Aorta (tissue), 5 donors: ENCODE measurements around the gene ANP32B. TPM values are rescaled to one million over a fixed set of nuclear protein-coding genes. Genes with fewer than 3 reads are reported as not detected.
A peak's percentile ranks its signal among the peaks of the same experiment; 100 is the strongest.
"Not testable (repeated sequence)": the region's sequence is repeated elsewhere in the genome, so short reads cannot be mapped to it uniquely, and the experiment has no call there.

ENCODE experiments used
- ATAC-seq: fragments of 200-7000 bp; cut with Tn5 transposase; one replicate; pipeline ENCODE4 v1.9.1; 2022; ENCODE audit warnings: moderate library complexity; ENCODE audit not compliant: low FRiP score
- DNase-seq, 2 donors: peaks; one replicate each; pipeline ENCODE4 v3.0.0-alpha.2; 2020
- H3K27ac ChIP-seq, 2 donors: one replicate each; pipeline ENCODE4 v1.5.1; 2013; ENCODE audit warnings: low read length in 2 of 2, mild to moderate bottlenecking in 2 of 2, moderate library complexity in 2 of 2, control low read depth in 1 of 2, inconsistent platforms in 1 of 2, low read depth in 1 of 2
- H3K27me3 ChIP-seq, 2 donors: one replicate each; pipeline ENCODE4 v1.6.1; 2013; ENCODE audit warnings: control low read depth in 1 of 2, low read length in 1 of 2, mild to moderate bottlenecking in 1 of 2, moderate library complexity in 1 of 2; ENCODE audit not compliant: insufficient read depth in 2 of 2, control insufficient read depth in 1 of 2
- H3K36me3 ChIP-seq, 2 donors: one replicate each; pipeline ENCODE4 v1.6.1; 2013; ENCODE audit warnings: control low read depth in 1 of 2, low read length in 1 of 2, mild to moderate bottlenecking in 1 of 2; ENCODE audit not compliant: insufficient read depth in 2 of 2, control insufficient read depth in 1 of 2
- H3K4me1 ChIP-seq, 2 donors: one replicate each; pipeline ENCODE4 v1.6.1; 2013; ENCODE audit warnings: low read length in 2 of 2, control low read depth in 1 of 2, mild to moderate bottlenecking in 1 of 2, moderate library complexity in 1 of 2; ENCODE audit not compliant: insufficient read depth in 2 of 2, control insufficient read depth in 1 of 2
- H3K4me3 ChIP-seq, 2 donors: one replicate each; pipeline ENCODE4 v1.5.1; 2013; ENCODE audit warnings: low read length in 2 of 2, control low read depth in 1 of 2, mild to moderate bottlenecking in 1 of 2
- H3K9me3 ChIP-seq: one replicate; pipeline ENCODE4 v1.6.1; 2013; ENCODE audit warnings: mild to moderate bottlenecking, low read length; ENCODE audit not compliant: control insufficient read depth
- WGBS, 2 donors: extraction: QIAGEN DNeasy Blood & Tissue Kit; methylation state at CpG; one replicate each; pipeline ENCODE4 v1.1.7; 2013; 5-methylcytosine and 5-hydroxymethylcytosine counted together
- intact Hi-C, 2 donors: fragments of 100-400 bp; cut with DNase I; formaldehyde crosslinking; loops; one replicate each; pipeline versions ENCODE4 v1.14.2 to v1.15.0; 2022
- polyA plus RNA-seq, 2 donors: library from polyadenylated mRNA; stranded (reverse); fragments of 200-250 nt; gene quantifications; one replicate each; pipeline ENCODE4 v1.2.3, GENCODE V29; 2013
- total RNA-seq, 2 donors: library from RNA; stranded (reverse); fragmentation: NEBNext Ultra II Directional; extraction: Animal tissue kit (Norgen Biotek cat#: 25700); gene quantifications; one replicate each; pipeline ENCODE4 v1.2.1, GENCODE V29; 2021
- donor health status: healthy with polysubstance abuse.
- donor health status: Bipolar disorder and iron deficiency.
- donor health status: DM: no; HTN: no; CAD: no.
- donor health status: DM: no; HTN: no; CAD: no.
- donor health status: DM: yes; HTN: yes; CAD: no.

Gene ANP32B
- total and polyA plus RNA-seq, 4 donors = 98.6 to 350 (median 121) TPM

GRCh38 chr9:97972753-97973152 is 10.4 kb upstream of the ANP32B start:
- H3K4me3 ChIP-seq = no peak overlapping the region
- no peaks in the 10 kb centered on the region for H3K9me3 ChIP-seq
- H3K36me3 ChIP-seq = no peaks in the 10 kb centered on the region
- DNase-seq (no peak), ATAC-seq (no peak)
- intact Hi-C loops = no loop called here
- H3K4me1 ChIP-seq = no peaks in the 10 kb centered on the region
- 86 to 87% methylated on average over 4 of the region's 4 CpGs for WGBS, 2 donors
- no peak overlapping the region for H3K27ac ChIP-seq
- peaks cover 0 to 2% of the 10 kb centered on the region in 2 donors for H3K27me3 ChIP-seq

DNA sequence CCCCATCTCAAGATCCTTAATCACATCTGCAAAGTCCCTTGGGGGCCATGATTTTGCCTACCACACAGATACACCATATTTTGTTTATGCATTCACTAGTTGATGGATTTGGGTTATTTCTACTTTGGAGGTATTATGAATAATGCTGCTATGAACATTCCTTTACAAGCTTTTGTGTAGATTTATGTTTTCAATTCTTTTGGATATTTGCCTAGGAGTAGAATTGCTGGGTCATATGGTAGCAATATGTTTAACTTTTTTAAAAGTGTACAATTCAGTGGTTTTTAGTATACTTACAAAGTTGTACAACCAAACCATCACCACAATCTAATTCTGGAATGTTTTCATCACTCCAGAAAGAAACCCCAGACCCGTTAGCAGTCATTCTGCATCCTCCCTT is 7.8 kb upstream of the ANP32B start:
- DNase-seq (no peak), ATAC-seq (no peak)
- no peak overlapping the region for H3K4me3 ChIP-seq
- no peaks in the 10 kb centered on the region for H3K36me3 ChIP-seq
- intact Hi-C loops = no loop called here
- H3K9me3 ChIP-seq = no peaks in the 10 kb centered on the region
- WGBS, 2 donors = 28 to 38% methylated on average over 1 of the region's 1 CpG
- H3K4me1 ChIP-seq = no peaks in the 10 kb centered on the region
- H3K27me3 ChIP-seq = peaks cover 0 to 2% of the 10 kb centered on the region in 2 donors
- H3K27ac ChIP-seq = no peak overlapping the region

- H3K36me3 ChIP-seq, intact Hi-C loops, DNase-seq, H3K27ac ChIP-seq, H3K9me3 ChIP-seq, H3K27me3 ChIP-seq, H3K4me3 ChIP-seq, ATAC-seq, H3K4me1 ChIP-seq: not testable (repeated sequence)
- WGBS, 2 donors = 89 to 90% methylated on average over 10 of the region's 10 CpGs
Measured at GRCh38 chr9:97976633-97977032, 6.5 kb upstream of the ANP32B start.

GRCh38 chr9:97978371-97979130 is 4.6 kb upstream of the ANP32B start:
- DNase-seq (no peak), ATAC-seq (no peak)
- no peak overlapping the region for H3K4me3 ChIP-seq
- H3K9me3 ChIP-seq = no peaks in the 10 kb centered on the region
- no peaks in the 10 kb centered on the region for H3K4me1 ChIP-seq
- H3K27ac ChIP-seq = no peak overlapping the region
- peaks cover 0 to 2% of the 10 kb centered on the region in 2 donors for H3K27me3 ChIP-seq
- 75 to 88% methylated on average over 3 of the region's 3 CpGs for WGBS, 2 donors
- intact Hi-C loops = no loop called here
- H3K36me3 ChIP-seq = no peaks in the 10 kb centered on the region

DNA sequence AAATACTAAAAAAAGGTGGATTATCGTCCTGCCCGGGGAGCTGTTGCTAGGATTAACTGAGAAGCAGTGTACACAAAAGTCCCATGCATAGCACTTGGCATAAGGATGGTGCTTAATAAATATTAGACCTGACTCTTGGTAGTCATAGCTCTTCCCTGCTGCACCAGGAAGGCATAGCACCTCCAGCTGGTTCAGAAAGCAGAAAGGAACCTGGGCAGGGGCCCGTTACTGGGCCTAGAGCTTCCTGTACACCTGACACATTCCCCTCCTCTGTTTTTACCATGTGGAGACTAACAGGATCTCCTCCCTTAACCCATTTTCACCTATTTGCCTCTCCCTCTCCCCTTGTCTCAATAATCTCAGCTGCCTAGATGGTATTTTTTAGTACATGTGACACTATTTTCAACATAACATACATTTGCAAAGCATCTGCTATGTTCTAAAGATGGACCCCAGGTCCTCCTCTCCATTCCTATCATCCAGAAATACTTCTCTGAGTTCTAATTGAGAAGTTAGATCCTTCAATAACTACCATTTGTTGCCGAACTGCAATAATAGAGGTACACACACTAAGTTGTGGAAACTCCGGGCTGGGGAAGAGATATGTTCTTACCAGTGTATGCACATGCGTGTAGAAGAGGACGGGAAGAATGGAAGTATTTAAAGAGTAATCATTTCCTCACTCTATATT is 3.2 kb upstream of the ANP32B start:
- Histone ChIP-seq H3K4me3 (no peak overlapping the region), H3K4me1 (no peaks in the 10 kb centered on the region), H3K27ac (no peak overlapping the region), H3K27me3 (peaks cover 0 to 2% of the 10 kb centered on the region in 2 donors), H3K9me3 (no peaks in the 10 kb centered on the region), H3K36me3 (no peaks in the 10 kb centered on the region)
- ATAC-seq (no peak), DNase-seq (no peak)
- intact Hi-C loops = loop anchor here (5.0 to 10.0 kb wide), 3 partner anchors 42 to 277 kb away; partner anchors contain the start of genes TBC1D2 (in 1 of the 2) and TRMO (in 1 of the 2)
- 88 to 90% methylated on average over 7 of the region's 7 CpGs for WGBS, 2 donors

DNA sequence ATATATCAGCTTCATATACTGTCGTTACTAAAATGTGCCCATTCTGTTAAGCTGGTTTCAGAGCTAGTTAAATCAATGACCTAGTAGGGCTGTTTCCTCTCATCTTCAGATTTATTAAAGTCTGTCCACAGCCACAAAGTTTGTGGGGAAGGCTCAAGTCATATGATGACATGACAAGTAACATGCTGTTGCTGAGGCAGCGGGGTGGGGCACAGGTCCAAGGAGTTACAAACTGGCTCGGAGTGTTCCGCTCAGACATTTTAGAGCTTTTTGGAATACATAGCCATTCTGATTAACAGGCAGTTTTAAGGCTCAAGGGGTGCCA is 2.7 kb upstream of the ANP32B start:
- Histone ChIP-seq H3K36me3 (no peaks in the 10 kb centered on the region), H3K27me3 (peaks cover 0 to 2% of the 10 kb centered on the region in 2 donors), H3K4me1 (no peaks in the 10 kb centered on the region), H3K4me3 (no peak overlapping the region), H3K27ac (no peak overlapping the region), H3K9me3 (no peaks in the 10 kb centered on the region)
- WGBS, 2 donors = 69 to 77% methylated on average over 4 of the region's 4 CpGs
- intact Hi-C loops = loop anchor here (5.0 to 10.0 kb wide), 3 partner anchors 42 to 277 kb away; partner anchors contain the start of genes TBC1D2 (in 1 of the 2) and TRMO (in 1 of the 2)
- ATAC-seq (no peak), DNase-seq (peak in 1 of 2 donors; percentile 48)

DNA sequence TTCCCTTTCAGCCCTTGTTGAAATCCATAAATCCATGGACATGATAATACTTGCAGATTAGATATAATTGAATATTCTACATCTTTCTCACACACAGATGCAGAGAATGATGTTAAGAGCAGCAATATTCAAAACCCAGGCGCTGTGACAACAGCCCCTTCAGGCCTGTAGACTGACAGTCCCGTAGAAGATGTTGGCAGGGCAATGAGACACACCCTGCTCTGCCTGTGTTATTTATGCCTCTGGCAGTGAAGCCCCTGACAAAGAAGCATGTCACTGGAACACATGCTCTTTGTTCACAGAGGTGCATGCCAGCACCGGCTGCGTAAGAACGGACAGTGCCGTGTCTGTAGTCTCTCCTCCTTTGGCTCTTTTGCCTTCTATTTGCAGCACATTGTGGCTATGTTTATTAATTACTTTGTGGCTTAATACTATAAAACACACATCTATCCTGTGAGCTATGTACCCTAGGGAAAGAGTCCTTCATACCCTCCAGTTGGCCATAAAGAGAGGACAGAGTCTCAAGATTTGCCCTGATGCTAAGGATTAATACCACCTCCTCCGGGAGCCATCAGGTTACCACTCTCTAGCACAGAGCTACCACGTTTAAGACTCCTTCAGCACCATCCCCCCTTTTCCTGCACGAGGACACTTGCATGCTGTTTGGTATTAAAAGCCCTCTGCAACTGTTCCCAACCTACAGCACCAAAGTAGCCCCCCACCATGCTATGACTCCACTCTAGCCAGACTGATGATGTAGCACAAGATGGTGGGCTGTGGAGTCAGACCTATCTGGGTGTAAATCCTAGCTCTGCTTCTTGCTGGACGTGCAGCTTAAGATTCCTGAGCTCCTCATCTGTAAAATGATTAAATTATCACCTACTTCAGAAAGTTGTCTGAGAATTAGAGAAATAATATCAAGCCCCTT is 2.0 kb upstream of the ANP32B start:
- Histone ChIP-seq H3K36me3 (no peaks in the 10 kb centered on the region), H3K27me3 (no peaks in the 10 kb centered on the region), H3K4me3 (no peak overlapping the region), H3K27ac (no peak overlapping the region), H3K4me1 (no peaks in the 10 kb centered on the region), H3K9me3 (no peaks in the 10 kb centered on the region)
- intact Hi-C loops = loop anchor here (5.0 to 10.0 kb wide), 3 partner anchors 41 to 276 kb away; partner anchors contain the start of genes TBC1D2 (in 1 of the 2) and TRMO (in 1 of the 2)
- no peak for ATAC-seq
- WGBS, 2 donors = 84 to 90% methylated on average over 10 of the region's 10 CpGs
- no peak for DNase-seq
